Measurements from ENCODE around the gene C16orf74.

The C16orf74 gene

DNA sequence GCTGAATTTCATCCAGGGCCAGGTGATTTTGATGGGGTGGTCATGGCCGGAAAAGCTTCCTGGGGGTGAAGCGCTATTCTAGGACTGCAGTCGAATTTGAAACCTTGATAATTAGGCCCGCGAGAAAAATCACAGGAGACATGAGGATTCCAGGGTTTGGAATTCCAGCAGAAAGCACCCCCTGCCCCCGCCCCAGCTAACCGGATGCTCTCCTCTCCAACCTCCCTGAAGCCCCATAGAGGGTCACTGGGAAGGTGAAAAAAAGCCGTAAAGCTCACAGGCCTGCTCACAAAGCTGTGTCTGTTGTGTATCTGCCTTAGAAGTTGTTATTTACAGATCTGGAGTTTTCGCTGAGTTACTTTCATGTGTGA lies 61.0 kb downstream of the C16orf74 start:
- Histone ChIP-seq H3K27me3 (ENCODE audit: control insufficient read depth in 5 of 5, insufficient read depth in 4 of 5, low read length in 5 of 5) (peaks cover 0 to 7% (median 3%) of the 10 kb centered on the region in 5 donors), H3K9ac (ENCODE audit: low read length in 5 of 5) (no peak overlapping the region), H3K4me3 (ENCODE audit: low read depth in 1 of 5, low read length in 5 of 5) (no peak overlapping the region), H3K27ac (ENCODE audit: low read depth, low read length) (no peak overlapping the region), H3K36me3 (ENCODE audit: control insufficient read depth in 5 of 5, insufficient read depth in 5 of 5, low read length in 5 of 5) (no peaks in the 10 kb centered on the region), H3K9me3 (ENCODE audit: control insufficient read depth in 5 of 5, low read length in 5 of 5) (no peaks in the 10 kb centered on the region), H3K4me1 (ENCODE audit: control insufficient read depth in 5 of 5, insufficient read depth in 5 of 5, low read length in 5 of 5) (peaks cover 0 to 15% (median 12%) of the 10 kb centered on the region in 5 donors)

DNA sequence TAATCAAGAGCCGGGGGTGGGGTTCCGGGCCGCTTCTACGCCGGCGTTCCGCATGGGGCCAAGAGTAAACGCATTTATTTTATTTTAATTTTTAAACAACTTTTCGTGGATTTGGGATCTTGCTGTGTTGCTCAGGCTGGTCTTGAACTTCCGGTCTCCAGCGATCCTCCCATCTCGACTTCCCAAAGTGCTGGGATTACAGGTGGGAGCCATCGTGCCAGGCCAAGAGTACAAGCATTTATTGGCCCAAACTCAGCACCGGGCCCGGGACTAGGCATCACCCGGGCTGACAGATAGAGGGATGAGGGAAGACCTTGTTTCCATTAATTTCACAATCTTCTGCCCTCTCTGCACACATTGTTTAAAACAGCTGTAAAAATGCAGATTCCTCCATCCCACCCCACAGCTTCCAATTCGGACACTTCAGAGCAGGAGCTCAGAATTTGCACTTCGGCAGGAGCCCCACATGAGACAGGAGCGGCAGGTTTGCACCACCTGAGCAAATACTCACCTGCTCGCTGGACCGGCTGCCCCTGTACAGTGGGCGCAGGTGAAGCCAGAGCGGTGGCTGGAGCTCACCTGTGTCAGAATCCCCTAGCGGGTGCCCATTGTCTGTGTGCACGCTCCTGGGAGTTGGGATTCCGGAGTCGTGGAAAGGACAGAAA lies 61.5 kb downstream of the C16orf74 start:
- no peak overlapping the region for H3K27ac ChIP-seq (ENCODE audit: low read depth, low read length)
- no peaks in the 10 kb centered on the region for H3K36me3 ChIP-seq (ENCODE audit: control insufficient read depth in 5 of 5, insufficient read depth in 5 of 5, low read length in 5 of 5)
- H3K27me3 ChIP-seq (ENCODE audit: control insufficient read depth in 5 of 5, insufficient read depth in 4 of 5, low read length in 5 of 5) = peaks cover 0 to 4% (median 0%) of the 10 kb centered on the region in 5 donors
- H3K4me1 ChIP-seq (ENCODE audit: control insufficient read depth in 5 of 5, insufficient read depth in 5 of 5, low read length in 5 of 5) = peaks cover 0 to 15% (median 12%) of the 10 kb centered on the region in 5 donors
- peak overlapping the region; percentile 40 to 62 (median 53) for H3K4me3 ChIP-seq (ENCODE audit: low read depth in 1 of 5, low read length in 5 of 5)
- H3K9ac ChIP-seq (ENCODE audit: low read length in 5 of 5) = peak overlapping the region in 1 of 5 donors; percentile 47
- H3K9me3 ChIP-seq (ENCODE audit: control insufficient read depth in 5 of 5, low read length in 5 of 5) = no peaks in the 10 kb centered on the region

GRCh38 chr16:85688586-85689284 lies 62.2 kb downstream of the C16orf74 start, which contains the start of gene GINS2:
Gene GINS2 (minus strand): TSS chr16:85688954. CDS start chr16:85688898, 56 bp downstream.
- peak within 1 kb of the TSS in 4 of 5 donors; percentile 32 to 69 (median 48) for H3K9ac ChIP-seq (ENCODE audit: low read length in 5 of 5)
- peak within 1 kb of the TSS; percentile 40 to 71 (median 65) for H3K4me3 ChIP-seq (ENCODE audit: low read depth in 1 of 5, low read length in 5 of 5)
- H3K9me3 ChIP-seq (ENCODE audit: control insufficient read depth in 5 of 5, low read length in 5 of 5) = no peaks in the 10 kb centered on the region
- H3K36me3 ChIP-seq (ENCODE audit: control insufficient read depth in 5 of 5, insufficient read depth in 5 of 5, low read length in 5 of 5) = no peaks in the 10 kb centered on the region
- peaks cover 0 to 4% (median 0%) of the 10 kb centered on the region in 5 donors for H3K27me3 ChIP-seq (ENCODE audit: control insufficient read depth in 5 of 5, insufficient read depth in 4 of 5, low read length in 5 of 5)
- H3K27ac ChIP-seq (ENCODE audit: low read depth, low read length) = no peak within 1 kb of the TSS
- H3K4me1 ChIP-seq (ENCODE audit: control insufficient read depth in 5 of 5, insufficient read depth in 5 of 5, low read length in 5 of 5) = peaks cover 0 to 15% (median 12%) of the 10 kb centered on the region in 5 donors

- H3K4me1 ChIP-seq (ENCODE audit: control insufficient read depth in 5 of 5, insufficient read depth in 5 of 5, low read length in 5 of 5) = peaks cover 0 to 15% (median 12%) of the 10 kb centered on the region in 5 donors
Measured at GRCh38 chr16:85687651-85688471, 63.0 kb downstream of the C16orf74 start.

DNA sequence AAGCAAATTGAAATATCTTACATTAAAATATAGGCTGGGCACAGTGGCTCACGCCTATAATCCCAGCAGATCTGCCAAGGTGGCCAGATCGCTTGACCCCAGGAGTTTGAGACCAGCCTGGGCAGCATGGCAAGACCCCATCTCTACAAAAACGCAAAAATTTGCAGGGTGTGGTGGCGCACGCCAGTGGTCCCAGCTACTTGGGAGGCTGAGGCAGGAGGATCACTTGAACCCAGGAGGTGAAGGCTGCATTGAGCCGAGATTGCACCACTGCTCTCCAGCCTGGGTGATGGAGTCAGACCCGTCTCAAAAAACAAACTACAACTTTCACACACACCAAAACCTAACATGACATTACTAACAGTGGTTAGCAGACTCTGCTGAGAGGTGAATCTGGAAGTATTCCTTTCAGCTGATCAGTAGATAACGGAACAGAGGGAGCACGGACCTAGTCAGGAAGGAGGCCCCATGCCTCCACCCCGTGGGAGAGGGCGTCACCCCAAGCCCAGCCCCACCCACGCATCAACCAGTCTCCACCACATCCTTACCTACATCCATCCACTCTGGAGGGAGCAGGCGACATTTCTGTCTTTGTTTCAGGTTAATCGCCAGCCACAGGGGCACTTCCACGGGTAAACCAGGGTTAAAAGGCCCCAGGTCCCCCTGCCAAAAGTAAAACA lies 63.8 kb downstream of the C16orf74 start:
- Histone ChIP-seq H3K27me3 (ENCODE audit: control insufficient read depth in 5 of 5, insufficient read depth in 4 of 5, low read length in 5 of 5) (peaks cover 0 to 4% (median 0%) of the 10 kb centered on the region in 5 donors), H3K36me3 (ENCODE audit: control insufficient read depth in 5 of 5, insufficient read depth in 5 of 5, low read length in 5 of 5) (no peaks in the 10 kb centered on the region), H3K4me3 (ENCODE audit: low read depth in 1 of 5, low read length in 5 of 5) (no peak overlapping the region), H3K4me1 (ENCODE audit: control insufficient read depth in 5 of 5, insufficient read depth in 5 of 5, low read length in 5 of 5) (peaks cover 0 to 15% (median 12%) of the 10 kb centered on the region in 5 donors), H3K27ac (ENCODE audit: low read depth, low read length) (no peak overlapping the region), H3K9me3 (ENCODE audit: control insufficient read depth in 5 of 5, low read length in 5 of 5) (no peaks in the 10 kb centered on the region), H3K9ac (ENCODE audit: low read length in 5 of 5) (no peak overlapping the region)

More at GRCh38 chr16:85687651-85688471, 63.0 kb downstream of the C16orf74 start:
- Histone ChIP-seq H3K27me3 (ENCODE audit: control insufficient read depth in 5 of 5, insufficient read depth in 4 of 5, low read length in 5 of 5) (peaks cover 0 to 4% (median 0%) of the 10 kb centered on the region in 5 donors), H3K36me3 (ENCODE audit: control insufficient read depth in 5 of 5, insufficient read depth in 5 of 5, low read length in 5 of 5) (no peaks in the 10 kb centered on the region), H3K9me3 (ENCODE audit: control insufficient read depth in 5 of 5, low read length in 5 of 5) (no peaks in the 10 kb centered on the region), H3K9ac (ENCODE audit: low read length in 5 of 5) (peak overlapping the region in 2 of 5 donors; percentile 32 to 40), H3K4me3 (ENCODE audit: low read depth in 1 of 5, low read length in 5 of 5) (peak overlapping the region in 3 of 5 donors; percentile 64 to 70 (median 65)), H3K27ac (ENCODE audit: low read depth, low read length) (no peak overlapping the region)

- no peak overlapping the region for H3K4me3 ChIP-seq (ENCODE audit: low read depth in 1 of 5, low read length in 5 of 5)
- H3K9ac ChIP-seq (ENCODE audit: low read length in 5 of 5) = no peak overlapping the region
- peaks cover 0 to 19% (median 12%) of the 10 kb centered on the region in 5 donors for H3K4me1 ChIP-seq (ENCODE audit: control insufficient read depth in 5 of 5, insufficient read depth in 5 of 5, low read length in 5 of 5)
- H3K27me3 ChIP-seq (ENCODE audit: control insufficient read depth in 5 of 5, insufficient read depth in 4 of 5, low read length in 5 of 5) = no peaks in the 10 kb centered on the region
- H3K9me3 ChIP-seq (ENCODE audit: control insufficient read depth in 5 of 5, low read length in 5 of 5) = no peaks in the 10 kb centered on the region
- no peaks in the 10 kb centered on the region for H3K36me3 ChIP-seq (ENCODE audit: control insufficient read depth in 5 of 5, insufficient read depth in 5 of 5, low read length in 5 of 5)
- H3K27ac ChIP-seq (ENCODE audit: low read depth, low read length) = no peak overlapping the region
Measured at GRCh38 chr16:85685251-85685650, 65.6 kb downstream of the C16orf74 start.

DNA sequence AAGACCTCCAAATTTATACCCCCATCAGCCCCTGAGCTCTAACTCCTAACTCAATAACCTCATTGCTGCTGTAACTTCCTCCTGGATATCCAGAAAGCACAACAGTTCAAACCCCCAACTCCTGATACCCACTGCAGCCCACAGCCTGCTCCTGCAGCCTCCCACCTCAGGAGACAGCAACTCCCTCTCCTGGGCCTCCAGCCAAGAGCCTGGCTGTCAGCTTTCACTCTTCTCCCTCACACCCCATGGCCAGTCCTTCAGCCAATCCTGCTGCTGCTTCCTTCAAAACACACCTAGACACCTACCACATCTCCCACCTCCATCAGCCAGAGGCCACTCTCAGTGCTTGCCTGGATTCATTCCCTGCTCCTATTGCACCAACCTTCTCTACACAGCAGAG lies 67.5 kb downstream of the C16orf74 start:
- Histone ChIP-seq H3K9ac (ENCODE audit: low read length in 5 of 5) (no peak overlapping the region), H3K36me3 (ENCODE audit: control insufficient read depth in 5 of 5, insufficient read depth in 5 of 5, low read length in 5 of 5) (peaks cover 0 to 7% (median 0%) of the 10 kb centered on the region in 5 donors), H3K9me3 (ENCODE audit: control insufficient read depth in 5 of 5, low read length in 5 of 5) (no peaks in the 10 kb centered on the region), H3K27me3 (ENCODE audit: control insufficient read depth in 5 of 5, insufficient read depth in 4 of 5, low read length in 5 of 5) (no peaks in the 10 kb centered on the region), H3K27ac (ENCODE audit: low read depth, low read length) (no peak overlapping the region), H3K4me1 (ENCODE audit: control insufficient read depth in 5 of 5, insufficient read depth in 5 of 5, low read length in 5 of 5) (peaks cover 0 to 9% (median 4%) of the 10 kb centered on the region in 5 donors), H3K4me3 (ENCODE audit: low read depth in 1 of 5, low read length in 5 of 5) (no peak overlapping the region)

GRCh38 chr16:85682516-85682915 lies 68.4 kb downstream of the C16orf74 start:
- H3K4me3 ChIP-seq (ENCODE audit: low read depth in 1 of 5, low read length in 5 of 5) = no peak overlapping the region
- no peak overlapping the region for H3K9ac ChIP-seq (ENCODE audit: low read length in 5 of 5)
- H3K27me3 ChIP-seq (ENCODE audit: control insufficient read depth in 5 of 5, insufficient read depth in 4 of 5, low read length in 5 of 5) = no peaks in the 10 kb centered on the region
- peaks cover 0 to 7% (median 0%) of the 10 kb centered on the region in 5 donors for H3K4me1 ChIP-seq (ENCODE audit: control insufficient read depth in 5 of 5, insufficient read depth in 5 of 5, low read length in 5 of 5)
- no peaks in the 10 kb centered on the region for H3K9me3 ChIP-seq (ENCODE audit: control insufficient read depth in 5 of 5, low read length in 5 of 5)
- H3K27ac ChIP-seq (ENCODE audit: low read depth, low read length) = no peak overlapping the region
- peaks cover 0 to 15% (median 0%) of the 10 kb centered on the region in 5 donors for H3K36me3 ChIP-seq (ENCODE audit: control insufficient read depth in 5 of 5, insufficient read depth in 5 of 5, low read length in 5 of 5)

DNA sequence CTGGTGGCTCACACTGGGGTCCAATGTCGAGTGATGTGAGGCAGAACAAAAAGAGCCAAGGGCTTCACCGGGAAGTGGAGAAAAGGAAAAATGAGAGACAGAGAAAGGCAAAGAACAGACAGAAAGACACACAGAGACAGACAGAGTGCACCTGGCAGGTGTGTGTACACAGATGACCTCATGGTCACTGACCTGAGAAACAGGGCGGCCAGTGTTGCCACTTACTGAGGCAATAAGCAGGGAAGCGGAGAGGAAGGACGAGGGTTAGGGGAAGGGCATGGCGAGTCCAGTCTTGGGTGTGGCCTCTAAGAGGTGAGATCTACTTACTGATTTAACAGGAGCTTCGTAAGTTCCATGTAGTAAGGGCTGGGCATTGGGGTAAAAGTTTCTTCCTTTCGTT lies 69.6 kb downstream of the C16orf74 start:
- H3K9ac ChIP-seq (ENCODE audit: low read length in 5 of 5) = no peak overlapping the region
- H3K27ac ChIP-seq (ENCODE audit: low read depth, low read length) = no peak overlapping the region
- H3K27me3 ChIP-seq (ENCODE audit: control insufficient read depth in 5 of 5, insufficient read depth in 4 of 5, low read length in 5 of 5) = no peaks in the 10 kb centered on the region
- peaks cover 0 to 24% (median 4%) of the 10 kb centered on the region in 5 donors for H3K36me3 ChIP-seq (ENCODE audit: control insufficient read depth in 5 of 5, insufficient read depth in 5 of 5, low read length in 5 of 5)
- H3K4me1 ChIP-seq (ENCODE audit: control insufficient read depth in 5 of 5, insufficient read depth in 5 of 5, low read length in 5 of 5) = peaks cover 0 to 7% (median 0%) of the 10 kb centered on the region in 5 donors
- H3K9me3 ChIP-seq (ENCODE audit: control insufficient read depth in 5 of 5, low read length in 5 of 5) = no peaks in the 10 kb centered on the region
- no peak overlapping the region for H3K4me3 ChIP-seq (ENCODE audit: low read depth in 1 of 5, low read length in 5 of 5)
